ENCODE results near the gene TBX2. TPM values are rescaled to one million over a fixed set of nuclear protein-coding genes. Genes with fewer than 3 reads are reported as not detected.

TBX2 gene
- total and polyA plus RNA-seq, 2 of the 4 experiments (the other 2 are of a cell fraction): 20.1 to 64.1 TPM

DNA sequence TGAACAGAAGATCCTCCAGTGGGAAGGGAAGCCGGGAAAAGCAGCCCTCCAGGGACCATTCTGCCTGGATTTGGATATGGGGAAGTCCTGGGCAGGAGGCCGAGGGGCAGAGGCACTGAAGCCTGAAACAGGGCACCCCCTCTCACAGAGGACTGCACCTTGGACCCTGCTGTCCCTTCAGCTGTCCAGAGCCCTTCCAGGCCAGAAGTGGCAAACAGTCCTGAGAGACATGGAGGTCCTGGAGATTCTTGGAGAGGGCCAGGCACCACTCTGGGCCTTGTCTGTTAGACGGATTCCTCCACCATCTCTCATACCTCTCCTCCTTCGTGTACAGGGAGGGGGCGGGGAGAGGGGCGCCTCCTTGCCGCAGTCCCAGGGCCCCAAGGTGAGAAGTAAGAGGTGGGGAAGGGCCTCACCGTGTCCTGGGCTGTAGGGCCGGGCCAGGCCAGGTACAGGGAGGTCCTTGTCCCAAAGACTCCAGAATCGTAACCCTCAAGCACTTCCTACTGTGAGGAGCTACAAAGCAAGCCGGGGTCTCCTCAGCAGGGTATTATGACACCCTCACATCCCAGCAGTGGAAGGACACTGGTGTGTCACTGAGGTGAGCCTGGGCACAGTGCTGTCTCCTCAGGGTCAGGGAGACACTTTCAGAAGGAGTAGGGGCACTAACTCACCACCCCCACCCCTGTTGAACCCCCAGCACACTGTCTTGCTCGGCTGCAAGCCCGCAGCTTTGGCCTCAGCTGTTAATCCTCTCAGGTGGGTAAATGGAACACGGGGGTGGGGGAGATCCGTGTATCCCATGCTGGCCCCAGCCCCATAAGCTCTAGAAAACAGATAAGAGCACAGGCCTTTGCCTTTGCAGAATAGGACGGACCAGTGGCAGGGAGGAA is 16.6 kb upstream of the TBX2 start:
- Histone ChIP-seq H3K14ac (replicated peaks; ENCODE audit: low read depth, low read length) (no peak overlapping the region), H4K8ac (ENCODE audit: low read depth in 2 of 2, low read length in 2 of 2) (no peak overlapping the region), H4K91ac (ENCODE audit: insufficient read depth, low read depth, low read length) (no peak overlapping the region), H3K36me3 (ENCODE audit: control insufficient read depth, insufficient read depth, low read length) (no peaks in the 10 kb centered on the region), H4K5ac (ENCODE audit: low read depth, low read length) (no peak overlapping the region), H3K4ac (ENCODE audit: low read depth, low read length) (peak overlapping the region; percentile 23; the same call in 1 of the 2 replicates), H3K79me1 (ENCODE audit: low read depth in 1 of 2, low read length in 2 of 2) (peaks cover 3 to 40% of the 10 kb centered on the region in 2 experiments; a peak in 1 of 4 replicates), H3K27ac (ENCODE audit: insufficient read depth, low read length) (no peak overlapping the region), H3K18ac (ENCODE audit: low read depth, low read length) (no peak overlapping the region), H3K56ac (ENCODE audit: extremely low read depth, insufficient read depth, low read length) (no peak overlapping the region), H2BK120ac (ENCODE audit: low read depth, low read length) (no peak overlapping the region), H4K20me1 (ENCODE audit: insufficient read depth, low read length) (no peaks in the 10 kb centered on the region), H3K9me3 (ENCODE audit: control insufficient read depth, insufficient read depth, low read length) (no peaks in the 10 kb centered on the region), H3K27me3 (ENCODE audit: control insufficient read depth, insufficient read depth, low read length) (no peaks in the 10 kb centered on the region), H2BK5ac (ENCODE audit: low read depth, low read length, poor library complexity, severe bottlenecking) (no peak overlapping the region), H3K9me1 (ENCODE audit: insufficient read depth, low read length) (peaks cover 27% of the 10 kb centered on the region), H3K23ac (ENCODE audit: low read depth, low read length) (no peak overlapping the region), H2AFZ (replicated peaks; ENCODE audit: low read length, poor library complexity) (no peak overlapping the region), H3K4me2 (ENCODE audit: low read depth, low read length) (no peak overlapping the region), H2BK15ac (ENCODE audit: low read depth, low read length) (no peak overlapping the region), H2AK9ac (replicated peaks; ENCODE audit: low read depth, low read length, poor library complexity) (no peak overlapping the region), H3K9ac (ENCODE audit: low read depth, low read length) (no peak overlapping the region), H2AK5ac (ENCODE audit: low read depth, low read length) (peak overlapping the region; percentile 1; the same call in 1 of the 2 replicates), H3K4me3 (ENCODE audit: insufficient read depth, low read depth, low read length) (no peak overlapping the region), H2BK20ac (ENCODE audit: low read depth, low read length) (no peak overlapping the region), H3K4me1 (ENCODE audit: control insufficient read depth, insufficient read depth, low read length) (peaks cover 7% of the 10 kb centered on the region)
- dilution Hi-C loops (cut with HindIII; ENCODE audit: low sequenced_read_pairs, unreplicated experiment): no loop called here
- WGBS, 2 experiments (ENCODE audit: extremely low coverage in 2 of 2, insufficient read length in 1 of 2): no CpG with 5 or more reads among the region's 16 CpGs
- DNase-seq (no peak), ATAC-seq (ENCODE audit: low read depth) (no peak)
- CTCF ChIA-PET: no interaction called here
- in situ Hi-C loops (cut with MboI; ENCODE audit: low sequenced_read_pairs): no loop called here
- TF ChIP-seq MAFK (IDR thresholded peaks at IDR 0.05; ENCODE audit: low read depth, low read length): no peak
- TF ChIP-seq POLR2A (IDR thresholded peaks at IDR 0.05; ENCODE audit: low read depth, low read length): no peak
- no peak for TF ChIP-seq RFX5 (IDR thresholded peaks at IDR 0.05; ENCODE audit: low read depth, low read length)
- TF ChIP-seq, protein P1, sequence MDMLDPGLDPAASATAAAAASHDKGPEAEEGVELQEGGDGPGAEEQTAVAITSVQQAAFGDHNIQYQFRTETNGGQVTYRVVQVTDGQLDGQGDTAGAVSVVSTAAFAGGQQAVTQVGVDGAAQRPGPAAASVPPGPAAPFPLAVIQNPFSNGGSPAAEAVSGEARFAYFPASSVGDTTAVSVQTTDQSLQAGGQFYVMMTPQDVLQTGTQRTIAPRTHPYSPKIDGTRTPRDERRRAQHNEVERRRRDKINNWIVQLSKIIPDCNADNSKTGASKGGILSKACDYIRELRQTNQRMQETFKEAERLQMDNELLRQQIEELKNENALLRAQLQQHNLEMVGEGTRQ (IDR thresholded peaks at IDR 0.05; ENCODE audit: low read depth, low read length): no peak
- TF ChIP-seq MAZ (IDR thresholded peaks at IDR 0.05; ENCODE audit: borderline replicate concordance, low read depth, low read length): no peak
- intact Hi-C loops (cut with micrococcal nuclease): no loop called here
- no TSS peak for BruUV-seq (replicated peaks)
- POLR2A ChIA-PET (ENCODE audit: unreplicated experiment): no interaction called here
